GM18505 (cell line): ENCODE measurements around the gene BAZ1B.
"Not testable (repeated sequence)": the region's sequence is repeated elsewhere in the genome, so short reads cannot be mapped to it uniquely, and the experiment has no call there.

Source experiments
- ATAC-seq: cut with Tn5 transposase; IDR thresholded peaks from one replicate; pipeline ENCODE4 v1.9.1; 2021; ENCODE audit not compliant: unreplicated experiment
- POLR2A ChIP-seq: IDR thresholded peaks from 4 replicates; pipeline ENCODE4 v1.6.1; 2011; ENCODE audit warnings: borderline replicate concordance; ENCODE audit not compliant: insufficient read depth, insufficient read length; ENCODE audit errors: extremely low read depth

BAZ1B gene, protein sequence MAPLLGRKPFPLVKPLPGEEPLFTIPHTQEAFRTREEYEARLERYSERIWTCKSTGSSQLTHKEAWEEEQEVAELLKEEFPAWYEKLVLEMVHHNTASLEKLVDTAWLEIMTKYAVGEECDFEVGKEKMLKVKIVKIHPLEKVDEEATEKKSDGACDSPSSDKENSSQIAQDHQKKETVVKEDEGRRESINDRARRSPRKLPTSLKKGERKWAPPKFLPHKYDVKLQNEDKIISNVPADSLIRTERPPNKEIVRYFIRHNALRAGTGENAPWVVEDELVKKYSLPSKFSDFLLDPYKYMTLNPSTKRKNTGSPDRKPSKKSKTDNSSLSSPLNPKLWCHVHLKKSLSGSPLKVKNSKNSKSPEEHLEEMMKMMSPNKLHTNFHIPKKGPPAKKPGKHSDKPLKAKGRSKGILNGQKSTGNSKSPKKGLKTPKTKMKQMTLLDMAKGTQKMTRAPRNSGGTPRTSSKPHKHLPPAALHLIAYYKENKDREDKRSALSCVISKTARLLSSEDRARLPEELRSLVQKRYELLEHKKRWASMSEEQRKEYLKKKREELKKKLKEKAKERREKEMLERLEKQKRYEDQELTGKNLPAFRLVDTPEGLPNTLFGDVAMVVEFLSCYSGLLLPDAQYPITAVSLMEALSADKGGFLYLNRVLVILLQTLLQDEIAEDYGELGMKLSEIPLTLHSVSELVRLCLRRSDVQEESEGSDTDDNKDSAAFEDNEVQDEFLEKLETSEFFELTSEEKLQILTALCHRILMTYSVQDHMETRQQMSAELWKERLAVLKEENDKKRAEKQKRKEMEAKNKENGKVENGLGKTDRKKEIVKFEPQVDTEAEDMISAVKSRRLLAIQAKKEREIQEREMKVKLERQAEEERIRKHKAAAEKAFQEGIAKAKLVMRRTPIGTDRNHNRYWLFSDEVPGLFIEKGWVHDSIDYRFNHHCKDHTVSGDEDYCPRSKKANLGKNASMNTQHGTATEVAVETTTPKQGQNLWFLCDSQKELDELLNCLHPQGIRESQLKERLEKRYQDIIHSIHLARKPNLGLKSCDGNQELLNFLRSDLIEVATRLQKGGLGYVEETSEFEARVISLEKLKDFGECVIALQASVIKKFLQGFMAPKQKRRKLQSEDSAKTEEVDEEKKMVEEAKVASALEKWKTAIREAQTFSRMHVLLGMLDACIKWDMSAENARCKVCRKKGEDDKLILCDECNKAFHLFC (N-terminal part only)

DNA sequence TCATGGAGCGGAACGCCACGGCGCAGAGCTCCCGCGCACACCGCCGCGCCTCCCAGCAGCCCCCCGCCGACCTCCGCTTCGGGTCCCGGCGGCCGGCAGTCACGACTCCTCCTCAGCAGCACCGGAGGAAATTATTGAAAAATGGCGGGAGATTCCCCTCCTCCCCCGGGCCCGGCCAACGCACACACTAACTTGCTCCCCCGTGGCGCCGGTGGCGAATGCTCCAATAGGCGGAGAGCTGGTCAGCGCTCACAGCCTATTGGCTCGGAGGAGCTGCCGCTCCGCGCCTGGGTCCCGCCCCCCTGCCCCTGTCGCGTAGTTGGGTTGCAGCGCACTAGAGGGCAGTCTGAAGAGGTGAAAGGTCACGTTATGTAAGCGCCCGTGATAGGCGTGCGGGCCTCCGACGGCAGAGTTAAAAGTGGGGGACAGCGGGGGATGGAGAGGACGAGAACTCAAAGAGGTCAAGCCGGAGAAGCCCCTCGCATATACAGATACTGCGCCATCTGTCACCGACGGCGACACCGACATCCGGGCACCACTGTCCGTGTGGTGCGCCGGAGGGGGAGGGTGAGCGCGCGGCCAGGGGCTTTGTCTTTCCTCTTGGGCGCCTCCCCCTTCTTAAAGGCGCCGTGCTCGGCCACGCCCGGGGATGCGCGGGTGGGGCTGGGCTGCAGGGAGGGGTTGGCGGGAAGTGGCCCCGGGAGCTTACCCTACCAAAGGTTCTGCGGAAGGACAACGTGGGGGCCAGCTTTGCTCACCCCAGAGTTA lies at the start of gene BAZ1B:
Gene BAZ1B, minus strand, starts transcription at position 189 of the 768 bp plus-strand sequence. CDS start 360 bp downstream, outside the sequence.
- ATAC-seq, result peak; percentile 81
- peak; percentile 77 for TF ChIP-seq POLR2A

GRCh38 chr7:73570977-73571376 lies 48.9 kb upstream of the BAZ1B start:
- no peak for ATAC-seq

DNA sequence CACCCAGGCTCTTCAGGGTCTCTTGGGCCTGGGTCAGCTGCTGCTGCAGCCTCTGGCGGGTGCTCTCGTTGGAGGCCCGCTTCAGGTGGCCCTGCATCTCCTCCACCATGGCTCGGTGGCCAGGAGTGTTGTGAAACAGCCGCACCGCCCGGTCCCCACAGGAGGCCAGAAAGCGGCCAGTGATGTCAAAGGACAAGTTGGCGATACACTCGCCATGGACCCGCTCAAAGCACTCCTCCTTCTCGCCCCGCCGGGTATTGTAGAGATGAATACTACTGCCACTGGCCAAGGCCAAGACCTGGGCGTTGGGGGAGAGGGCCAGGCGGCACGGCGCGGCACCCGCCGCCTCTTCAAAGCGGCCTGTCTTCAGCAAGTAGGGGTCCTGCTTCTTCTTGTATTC lies 48.4 kb upstream of the BAZ1B start:
- no peak for ATAC-seq
- no peak for TF ChIP-seq POLR2A

More at GRCh38 chr7:73570977-73571376, 48.9 kb upstream of the BAZ1B start:
- TF ChIP-seq POLR2A, result no peak

DNA sequence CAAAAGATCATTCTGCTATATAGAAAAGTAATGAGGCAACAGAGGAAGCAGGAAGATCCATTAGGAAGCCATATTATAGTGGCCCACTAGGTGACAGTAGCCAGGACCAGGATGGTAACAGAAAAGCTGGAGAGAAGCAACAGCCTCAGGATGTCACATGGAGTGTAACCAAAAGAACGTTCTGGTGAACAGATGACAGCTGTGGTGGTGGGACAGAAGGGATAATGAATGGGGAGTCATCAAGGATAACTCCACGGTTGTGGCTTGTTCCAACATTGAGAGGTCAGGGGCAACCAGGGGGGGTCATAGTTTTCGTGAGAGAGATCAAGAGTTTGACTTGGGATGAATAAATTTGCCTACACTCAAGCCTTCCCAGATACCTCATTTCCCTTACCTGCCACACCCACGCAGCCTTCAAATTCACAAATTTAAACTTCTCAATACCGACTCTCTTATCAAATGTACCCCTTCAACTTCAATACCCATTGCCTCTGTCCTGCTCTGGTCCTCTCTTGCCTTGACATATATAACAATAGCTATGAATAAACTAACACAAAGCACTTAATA lies 47.0 kb upstream of the BAZ1B start:
- no peak for ATAC-seq
- TF ChIP-seq POLR2A, result no peak

DNA sequence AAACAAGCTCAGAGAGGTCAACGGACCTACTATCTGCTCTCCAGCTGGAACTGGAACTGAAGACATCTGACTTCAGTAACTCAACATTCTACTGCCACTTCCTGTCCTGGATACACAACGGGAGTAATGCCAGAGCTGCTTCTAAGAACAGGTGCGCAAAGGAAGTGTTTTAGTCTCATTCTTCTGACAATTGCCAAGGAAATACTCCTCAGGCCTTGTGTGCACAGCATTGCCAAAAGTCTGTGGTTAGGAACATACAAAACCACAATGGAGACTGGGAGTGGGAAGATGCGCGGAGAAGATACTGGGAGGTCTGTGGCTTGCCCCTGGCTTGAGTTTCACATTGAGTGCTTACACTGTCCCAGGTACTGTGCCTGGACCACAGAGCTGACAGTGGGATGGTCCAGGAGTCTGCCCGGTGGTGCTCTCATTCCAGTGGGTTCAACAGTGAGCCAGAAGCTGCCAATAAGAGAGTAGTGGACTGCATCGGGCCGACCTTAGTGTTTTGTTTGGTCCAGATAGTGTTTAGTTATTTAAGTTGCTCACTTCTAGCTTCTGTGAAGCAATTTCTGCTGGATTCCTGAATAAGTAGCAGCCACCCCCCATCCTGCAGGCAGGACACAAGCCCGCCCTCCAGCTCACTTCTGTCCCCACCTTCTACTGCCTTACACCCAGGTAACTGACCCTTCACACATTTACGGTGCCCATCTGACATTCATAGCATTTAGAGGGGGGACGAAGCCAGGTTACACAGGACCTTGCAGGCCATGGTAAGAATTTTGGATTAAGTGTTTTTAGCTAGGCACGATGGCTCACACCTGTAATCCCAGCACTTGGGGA lies 46.0 kb upstream of the BAZ1B start:
- no peak for TF ChIP-seq POLR2A

DNA sequence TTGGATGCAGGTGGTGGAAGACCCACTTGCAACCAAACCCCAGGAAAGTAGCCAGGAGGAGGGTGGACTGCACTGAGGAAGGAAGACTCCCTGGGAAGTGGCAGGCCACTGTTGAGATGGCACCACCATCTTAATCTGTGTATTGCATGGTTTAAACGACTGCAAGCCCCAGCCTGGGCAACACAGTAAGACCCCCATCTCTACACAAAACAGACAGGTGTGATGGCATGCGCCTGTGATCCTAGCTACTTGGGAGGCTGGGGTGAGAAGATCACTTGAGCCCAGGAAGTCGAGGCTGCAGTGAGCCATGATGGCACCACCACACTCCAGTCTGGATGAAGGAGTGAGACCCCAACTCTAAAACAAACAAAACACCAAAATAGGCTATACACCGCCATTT lies 45.0 kb upstream of the BAZ1B start:
- ATAC-seq, result no peak
- no peak for TF ChIP-seq POLR2A

More for the DNA sequence above, 46.0 kb upstream of the BAZ1B start:
- ATAC-seq, result no peak

- not testable (repeated sequence) for ATAC-seq
Observed at GRCh38 chr7:73566431-73566830, 44.3 kb upstream of the BAZ1B start.

GRCh38 chr7:73565675-73566340 lies 43.7 kb upstream of the BAZ1B start:
- no peak for TF ChIP-seq POLR2A
- ATAC-seq, result no peak

- no peak for ATAC-seq
- TF ChIP-seq POLR2A, result no peak
Observed at GRCh38 chr7:73560109-73560835, 38.2 kb upstream of the BAZ1B start.

DNA sequence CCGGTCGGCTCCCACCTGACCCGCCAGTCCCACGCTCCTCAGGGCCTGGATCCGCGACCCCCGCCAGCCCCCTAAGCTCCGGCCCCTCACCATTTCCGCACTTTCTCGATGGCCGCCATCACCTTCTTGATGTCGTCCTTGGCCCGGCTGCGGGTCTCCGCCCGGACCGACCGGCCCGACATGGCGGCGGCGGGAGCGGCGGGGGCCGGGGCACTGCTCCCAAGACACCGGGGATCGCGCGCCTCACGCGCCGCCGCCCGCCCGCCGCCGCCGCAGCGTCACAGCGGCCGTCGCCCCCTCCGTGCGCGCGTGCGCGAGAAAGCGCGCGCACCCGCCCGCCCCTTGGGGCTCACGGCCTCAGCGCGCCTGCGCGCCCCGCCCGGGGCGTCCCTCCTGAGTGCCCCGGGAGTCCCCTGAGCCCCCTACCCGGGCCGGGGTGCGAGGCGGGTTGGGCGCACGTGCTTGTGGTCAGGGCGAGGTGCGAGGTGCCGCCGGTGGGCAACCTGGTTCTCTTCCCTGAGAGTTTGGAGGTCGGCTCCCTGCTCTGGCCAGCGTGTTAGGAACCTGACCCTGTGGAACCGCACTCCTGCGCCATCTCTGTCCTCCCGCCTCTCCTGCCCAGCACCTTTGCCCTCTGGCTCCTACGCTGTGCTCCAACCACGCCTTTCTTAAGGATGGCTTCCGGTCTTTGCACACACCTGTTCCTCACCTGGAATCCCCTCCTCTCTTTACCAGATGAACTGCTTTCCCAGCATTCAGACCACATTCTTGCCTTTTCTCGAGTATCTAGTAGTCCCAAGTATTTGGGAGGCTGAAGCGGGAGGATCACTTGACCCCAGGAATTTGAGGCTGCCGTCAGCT lies 35.5 kb upstream of the BAZ1B start, which contains the start of gene BCL7B:
Gene BCL7B, minus strand, starts transcription at position 294 of the 861 bp plus-strand sequence. Its CDS starts 112 bp downstream, at position 182.
- TF ChIP-seq POLR2A, result peak; percentile 78
- peak; percentile 55 for ATAC-seq
